Stimulated activated CD8-positive, alpha-beta memory T cell treated with anti-CD3 and anti-CD28 coated beads, Interleukin-15, amount 100 ng/mL, for 4 hours (primary cell): ENCODE results near the gene GALNT7.
A peak's percentile ranks its signal among the peaks of the same experiment; 100 is the strongest.
"Not testable (repeated sequence)": the region's sequence is repeated elsewhere in the genome, so short reads cannot be mapped to it uniquely, and the experiment has no call there.

Experiments
- DNase-seq, 2 donors: peaks; one replicate each; pipeline ENCODE4 v3.0.0-alpha.2; 2020; ENCODE audit warnings: low read depth in 2 of 2

GALNT7 gene

DNA sequence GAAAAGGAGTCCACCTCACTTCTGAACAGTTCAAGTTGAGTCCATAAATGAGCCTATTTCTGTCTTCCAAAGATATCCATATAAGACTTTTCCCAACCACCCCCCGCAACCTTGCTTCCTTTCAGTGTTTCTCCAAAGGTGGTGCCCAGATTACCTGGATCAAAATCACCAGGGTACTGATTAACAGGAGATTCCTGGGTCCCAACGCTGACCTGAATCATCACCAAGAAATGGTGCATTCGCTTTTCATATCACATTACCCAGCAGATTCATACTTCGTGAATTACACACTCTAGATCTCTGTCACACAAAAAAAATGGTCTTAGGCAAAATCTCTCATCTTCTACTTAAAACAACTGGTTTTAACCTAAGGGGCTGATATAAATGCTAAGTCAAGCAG lies 2.1 kb upstream of the GALNT7 start:
- DNase-seq: no peak

DNA sequence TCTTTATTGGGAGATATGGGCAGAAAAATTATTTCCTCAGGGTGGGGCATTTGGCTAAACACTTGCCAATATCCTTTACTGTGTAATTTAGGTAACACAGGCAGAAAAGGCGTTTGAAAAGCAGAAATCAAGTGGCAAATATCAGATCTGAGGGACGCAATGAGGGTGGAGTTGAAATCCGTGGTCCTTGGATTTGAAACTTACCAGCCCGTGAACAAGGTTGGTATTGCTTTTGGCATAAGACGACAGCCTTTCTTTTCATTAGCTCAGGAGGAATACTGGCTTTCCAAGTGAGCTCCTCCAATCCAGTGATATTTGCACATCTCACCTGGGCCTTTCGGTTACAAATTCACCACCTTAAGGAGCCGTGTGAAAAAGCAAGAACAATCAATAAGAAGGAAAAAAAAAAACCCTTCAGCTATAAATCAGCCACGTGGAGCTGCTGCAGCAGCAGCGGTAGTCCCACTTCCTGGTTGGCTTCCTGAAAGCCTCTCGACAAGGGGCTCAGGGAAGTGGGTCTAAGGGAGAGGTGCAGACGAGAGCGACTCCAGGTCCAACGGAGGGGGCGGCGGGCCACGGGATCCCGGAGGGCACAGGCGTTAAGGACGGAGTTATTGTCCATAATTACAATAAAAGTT lies 734 bp upstream of the GALNT7 start:
- DNase-seq: peak in 1 of 2 donors; percentile 1

DNA sequence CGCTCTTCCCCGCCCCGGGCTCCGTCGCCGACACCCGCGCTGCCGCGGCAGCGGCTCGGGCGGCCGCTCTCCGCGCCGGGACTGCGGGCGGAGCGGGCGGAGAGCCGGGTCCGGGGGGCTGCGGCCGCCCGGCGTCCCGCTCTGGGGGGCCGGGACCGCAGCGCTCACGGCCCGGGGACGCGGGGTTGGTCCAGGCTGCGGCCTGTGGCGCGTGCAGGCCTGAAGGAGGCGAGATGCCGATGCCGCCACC lies 492 bp downstream of the GALNT7 start:
- DNase-seq: no peak

DNA sequence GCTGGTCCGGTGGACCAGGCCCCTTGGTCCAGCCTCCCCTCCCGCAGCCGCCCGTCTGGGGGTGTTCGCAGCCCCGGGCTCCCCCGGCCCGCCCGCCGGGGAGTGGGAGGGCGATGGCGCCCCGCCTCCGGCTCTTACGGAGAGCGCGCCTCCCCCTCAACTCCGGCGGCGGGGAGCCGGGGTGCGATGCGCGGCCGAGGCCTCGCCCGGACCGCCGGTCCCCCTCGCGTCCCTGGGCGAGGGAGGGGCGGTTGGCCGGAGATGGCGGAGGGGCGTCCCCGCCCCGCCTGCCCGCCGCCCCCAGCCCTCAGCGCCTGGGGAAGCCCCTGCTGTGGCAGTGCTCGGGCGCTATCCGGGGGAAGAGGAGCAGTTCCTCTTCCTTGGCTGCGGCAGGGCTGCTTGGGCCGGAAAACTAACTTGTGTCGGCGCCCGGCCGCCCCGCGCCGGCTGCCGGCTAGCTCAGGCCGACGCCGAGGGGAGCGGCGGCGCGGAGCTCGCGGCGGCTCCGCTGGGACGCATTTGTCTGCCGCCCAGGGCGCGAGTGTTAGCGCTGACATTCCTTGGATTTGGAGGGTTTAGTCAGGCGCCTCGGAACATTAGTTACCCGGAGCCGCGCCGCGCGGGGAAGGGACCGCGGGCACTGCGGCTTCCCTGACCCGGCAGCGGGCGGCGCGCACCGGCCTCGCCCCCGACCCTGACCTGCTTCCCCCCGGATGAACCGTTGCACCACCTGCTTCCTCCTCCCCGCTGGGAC lies 994 bp downstream of the GALNT7 start:
- peak; percentile 22 to 48 for DNase-seq

DNA sequence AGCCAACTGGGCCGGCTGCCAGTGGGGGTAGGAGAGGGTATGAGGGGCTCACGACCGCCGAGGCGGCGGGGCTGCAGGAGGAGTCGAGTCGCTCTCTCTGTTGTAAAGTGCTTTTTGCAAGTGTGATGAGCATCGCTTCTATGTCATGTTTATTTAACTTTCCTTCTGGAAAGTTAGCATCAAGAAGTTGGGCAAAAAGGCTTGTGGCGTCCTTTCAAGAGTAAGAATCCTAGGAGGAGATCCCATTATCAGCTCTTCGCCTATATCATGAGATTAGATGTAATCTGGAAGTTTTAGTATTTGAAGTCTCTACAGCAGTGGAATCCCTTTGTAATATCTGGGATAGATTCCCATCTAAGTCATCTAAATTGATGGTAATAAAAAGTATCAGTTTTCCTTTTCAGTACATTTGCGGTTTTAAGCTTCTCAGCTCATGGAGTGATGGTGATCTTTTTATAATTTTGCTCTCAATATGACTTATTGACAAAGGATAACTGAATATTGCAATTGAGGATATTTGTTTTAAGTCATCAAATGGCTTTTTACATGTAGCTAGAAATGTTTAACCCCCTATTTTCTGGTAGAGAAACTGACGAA lies 1.7 kb downstream of the GALNT7 start:
- no peak for DNase-seq

DNA sequence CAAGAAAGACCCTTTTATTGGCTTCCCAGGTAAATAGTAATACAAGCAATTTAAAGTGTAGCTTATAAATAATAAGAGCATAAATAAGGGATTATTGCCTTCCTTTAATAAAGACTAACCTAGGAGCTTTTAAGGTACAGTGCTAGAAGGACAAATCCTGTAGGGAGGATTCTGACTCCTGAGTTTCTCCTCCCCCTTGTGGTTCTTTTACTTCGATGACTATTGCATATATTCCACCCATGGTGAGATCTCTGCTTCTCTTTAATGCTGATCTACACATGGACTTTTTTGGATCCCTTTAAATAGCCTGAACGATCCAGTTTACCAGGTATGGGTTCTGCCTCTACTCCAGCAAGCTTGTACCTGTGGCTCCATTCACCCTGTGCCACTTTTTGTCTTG lies 2.5 kb downstream of the GALNT7 start:
- DNase-seq: no peak

DNA sequence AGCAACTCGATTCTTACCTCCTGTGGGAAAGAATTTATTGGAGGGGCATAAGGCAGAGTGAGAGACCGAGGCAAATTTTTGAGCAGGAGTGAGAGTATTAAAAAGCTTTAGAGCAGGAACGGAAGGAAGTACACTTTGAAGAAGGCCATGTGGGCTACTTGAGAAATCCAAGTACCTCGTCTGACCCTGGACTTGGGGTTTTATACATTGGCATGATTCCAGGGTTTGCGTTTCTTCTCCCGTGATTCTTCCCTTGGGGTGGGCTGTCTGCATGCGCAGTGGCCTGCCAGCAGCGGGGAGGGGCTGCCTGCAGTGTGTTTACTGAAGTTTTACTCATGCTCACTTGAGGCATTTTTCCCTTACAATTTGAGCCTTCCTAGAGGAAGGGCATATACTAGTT lies 3.4 kb downstream of the GALNT7 start:
- DNase-seq: no peak

DNA sequence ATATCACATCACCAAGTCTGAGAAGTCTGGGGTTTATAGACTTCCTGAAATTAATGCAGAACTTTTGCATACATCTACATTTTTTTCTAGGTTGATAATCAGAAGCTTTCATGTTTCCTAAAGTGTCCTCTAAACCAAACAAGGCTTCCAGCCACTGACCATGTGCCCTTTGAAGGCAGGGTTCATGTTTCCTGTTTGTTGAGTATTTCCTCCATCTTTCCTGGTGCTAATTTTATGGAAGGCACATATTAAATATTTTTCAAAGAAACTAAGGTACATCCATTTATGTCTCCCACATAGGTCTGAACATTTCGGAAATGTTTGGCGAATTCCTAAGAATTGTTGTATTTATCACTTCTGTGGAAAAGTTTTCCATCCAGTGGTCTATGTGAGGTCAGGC lies 5.6 kb downstream of the GALNT7 start:
- no peak for DNase-seq

DNA sequence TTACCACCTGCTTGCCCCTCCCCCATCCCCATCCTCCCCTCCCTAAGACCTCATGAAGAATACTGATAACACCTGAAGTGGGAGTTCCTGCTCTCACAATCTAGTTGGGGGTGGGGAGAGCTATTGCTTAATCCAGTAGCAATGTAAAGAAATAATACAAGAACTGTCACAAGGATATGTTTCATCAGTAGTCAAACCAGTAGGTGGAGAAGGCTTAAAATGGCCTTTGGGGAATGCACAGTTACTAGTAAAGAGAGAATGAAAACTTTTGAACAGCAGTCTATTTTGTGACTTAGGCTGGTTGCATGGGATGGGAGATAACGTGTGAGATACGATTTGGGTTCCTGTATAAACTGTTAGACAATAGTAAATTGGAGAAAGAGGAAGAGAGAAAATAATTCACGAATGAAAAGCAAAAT lies 6.0 kb downstream of the GALNT7 start:
- DNase-seq: no peak

DNA sequence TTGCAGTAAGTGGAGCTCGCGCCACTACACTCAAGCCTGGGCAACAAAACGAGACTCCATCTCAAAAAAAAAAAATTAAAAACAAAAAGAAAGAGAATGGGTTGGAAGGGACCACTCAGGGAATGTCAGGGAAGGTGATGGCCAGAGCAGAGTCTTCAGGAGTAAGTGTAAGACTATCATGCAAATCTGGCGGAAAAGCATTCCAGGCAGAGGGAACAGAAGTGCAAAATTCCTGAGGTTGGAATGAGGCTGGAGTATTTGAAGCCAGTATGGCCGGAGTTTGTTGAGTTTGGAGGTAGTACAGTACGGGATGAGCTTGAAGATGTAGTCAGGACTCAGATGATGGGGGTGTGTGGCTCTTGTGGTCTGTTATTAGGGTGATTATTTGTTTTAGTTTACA lies 7.4 kb downstream of the GALNT7 start:
- no peak for DNase-seq

DNA sequence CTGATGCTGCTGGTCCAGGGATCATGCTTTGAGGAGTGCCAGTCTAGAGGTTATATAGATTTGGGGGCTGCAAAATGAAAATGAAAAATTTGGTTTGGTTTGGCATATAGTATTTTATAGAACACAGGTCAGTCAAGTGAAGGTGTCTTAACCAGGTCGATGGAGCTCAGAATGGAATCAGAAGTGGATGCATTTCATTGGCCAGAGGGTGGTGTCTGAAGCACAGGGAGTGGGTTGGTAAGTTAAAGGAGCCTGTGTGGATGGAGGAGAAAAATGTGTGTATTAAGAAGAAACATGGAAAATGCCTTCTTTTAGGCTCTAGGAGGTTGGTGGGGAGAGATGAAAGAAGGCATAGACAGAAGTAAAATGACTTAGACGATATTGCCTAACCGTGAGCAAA lies 8.6 kb downstream of the GALNT7 start:
- no peak for DNase-seq

DNA sequence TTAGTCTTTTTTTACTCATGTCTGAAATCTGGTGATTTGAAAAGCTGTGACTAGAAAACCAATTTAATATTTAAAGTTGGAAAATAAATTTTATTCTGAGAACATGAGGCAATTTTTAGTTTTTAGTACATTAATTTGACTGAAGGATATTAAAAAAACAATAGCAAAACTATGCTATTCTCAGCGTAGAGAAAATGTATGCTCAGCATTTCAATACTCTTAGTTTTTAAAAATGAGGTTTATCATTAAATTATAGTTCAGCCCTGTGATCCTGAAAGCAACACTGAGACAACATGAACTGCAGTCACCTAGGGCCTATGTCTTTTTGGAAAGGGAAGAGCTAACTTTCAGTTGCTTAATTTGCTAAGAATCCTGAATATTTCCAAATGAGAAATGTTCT lies 9.5 kb downstream of the GALNT7 start:
- no peak for DNase-seq

DNA sequence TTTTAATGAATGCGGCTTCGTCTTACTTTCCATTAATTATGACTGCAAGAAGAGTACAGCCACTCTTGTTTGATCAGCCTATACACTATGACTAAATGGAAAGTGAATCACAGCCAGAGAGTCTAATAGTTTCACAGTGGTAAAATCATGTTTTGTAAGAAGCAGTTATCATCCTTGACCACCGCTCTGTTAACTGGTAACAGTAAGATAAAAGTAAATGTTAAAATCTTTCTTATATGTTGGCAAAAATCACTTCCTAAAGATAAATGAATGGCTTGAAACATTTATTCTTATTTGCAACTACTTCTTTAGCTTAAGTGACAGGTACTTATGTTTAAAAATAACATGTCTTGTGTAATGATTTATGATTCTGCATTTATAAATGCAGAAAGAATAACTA lies 13.2 kb downstream of the GALNT7 start:
- no peak for DNase-seq

DNA sequence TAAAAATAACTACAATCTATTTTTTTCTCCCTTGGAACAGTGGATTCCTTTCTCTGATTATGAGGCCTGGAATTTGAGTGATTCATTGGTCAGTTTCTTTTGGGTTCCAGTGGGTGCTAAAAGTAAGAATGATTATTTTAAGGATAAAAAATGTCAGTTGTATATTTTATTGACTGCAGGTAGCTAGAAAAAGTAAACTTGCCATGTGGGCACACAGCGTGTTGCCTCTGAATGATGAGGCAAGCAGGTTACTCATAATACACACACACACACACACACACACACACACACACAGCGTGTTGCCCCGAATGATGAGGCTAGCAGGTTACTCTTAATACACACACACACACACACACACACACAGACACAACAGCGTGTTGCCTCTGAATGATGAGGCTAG lies 13.8 kb downstream of the GALNT7 start:
- DNase-seq: no peak

DNA sequence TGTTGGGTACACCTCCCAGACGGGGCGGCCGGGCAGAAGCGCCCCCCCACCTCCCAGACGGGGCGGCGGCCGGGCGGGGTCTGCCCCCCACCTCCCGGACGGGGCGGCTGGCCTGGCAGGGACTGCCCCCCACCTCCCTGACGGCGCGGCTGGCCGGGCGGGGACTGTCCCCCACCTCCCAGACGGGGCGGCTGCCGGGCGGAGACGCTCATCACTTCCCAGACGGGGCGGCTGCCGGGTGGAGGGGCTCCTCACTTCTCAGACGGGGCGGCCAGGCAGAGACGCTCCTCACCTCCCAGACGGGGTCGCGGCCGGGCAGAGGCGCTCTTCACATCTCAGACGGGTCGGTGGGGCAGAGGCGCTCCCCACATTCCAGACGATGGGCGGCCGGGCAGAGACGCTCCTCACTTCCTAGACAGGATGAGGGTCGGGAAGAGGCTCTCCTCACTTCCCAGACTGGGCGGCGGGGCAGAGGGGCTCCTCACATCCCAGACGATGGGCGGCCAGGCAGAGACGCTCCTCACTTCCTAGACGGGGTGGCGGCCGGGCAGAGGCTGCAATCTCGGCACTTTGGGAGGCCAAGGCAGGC lies 15.1 kb downstream of the GALNT7 start:
- DNase-seq: not testable (repeated sequence)

DNA sequence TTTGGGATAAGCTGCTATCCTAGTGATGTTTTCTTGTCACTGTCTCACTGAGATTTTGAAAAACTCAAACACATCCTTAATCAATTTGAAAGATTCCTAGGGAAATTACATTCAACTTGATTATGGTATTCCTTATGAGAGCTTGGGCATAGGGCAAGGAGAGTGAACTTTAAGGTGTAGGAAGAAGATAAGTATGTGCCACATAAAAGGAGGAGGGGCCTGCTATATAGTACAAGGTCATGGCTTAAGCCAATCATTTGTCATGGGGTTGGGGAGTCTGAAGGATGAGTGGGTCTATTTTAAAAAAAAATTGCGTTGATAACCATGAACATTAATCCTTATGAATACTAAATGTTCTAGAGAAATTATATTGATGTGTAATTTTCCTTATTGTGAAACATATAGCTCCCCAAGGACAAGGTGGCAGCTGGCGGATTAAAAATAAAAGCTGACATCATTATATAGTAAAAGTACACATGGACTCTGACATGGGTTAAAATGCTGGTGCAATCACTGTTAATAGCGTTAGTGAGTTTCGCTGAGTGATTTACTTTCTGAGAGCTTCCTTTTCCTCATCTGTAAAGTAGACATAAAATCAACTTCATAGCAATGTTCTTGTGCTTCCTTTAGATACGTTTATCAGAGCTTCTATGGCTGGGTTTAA lies 17.4 kb downstream of the GALNT7 start:
- DNase-seq: no peak

DNA sequence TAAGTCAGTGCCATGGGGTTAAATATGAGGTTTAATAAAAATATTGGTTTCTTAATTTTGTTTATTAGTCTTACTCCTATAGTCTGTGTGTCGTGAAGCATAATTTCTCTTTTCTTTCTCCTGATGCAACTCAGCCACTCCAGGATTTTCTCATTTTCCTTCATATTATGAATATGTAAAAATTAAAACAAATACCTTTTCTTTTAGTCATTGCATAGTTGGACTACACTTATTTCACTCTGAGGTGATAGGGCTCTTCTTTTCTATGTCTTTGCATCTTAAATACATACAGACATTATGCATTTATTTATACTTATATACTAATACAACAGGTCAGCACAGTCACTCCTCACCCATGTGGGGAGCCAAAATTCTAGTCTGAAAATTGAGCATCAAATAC lies 19.1 kb downstream of the GALNT7 start:
- no peak for DNase-seq

DNA sequence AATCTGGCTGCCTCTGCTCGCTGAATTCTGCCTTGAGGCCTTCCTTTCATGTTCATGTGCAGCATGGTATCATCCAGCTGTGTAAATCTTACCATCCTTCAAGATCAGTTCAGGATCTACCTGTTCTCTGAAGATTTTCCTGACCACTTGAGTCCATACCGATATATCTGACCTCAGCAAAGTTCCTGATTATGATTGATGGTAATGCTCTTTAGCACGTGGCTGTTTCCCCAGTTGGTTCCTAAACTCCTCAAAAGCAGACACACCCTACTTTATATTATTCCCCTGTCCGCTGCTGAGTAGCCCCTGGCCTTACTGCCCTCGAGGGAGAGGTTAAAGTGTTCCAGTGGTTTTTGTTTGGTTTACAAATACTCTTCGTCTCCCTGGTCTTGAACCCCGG lies 20.0 kb downstream of the GALNT7 start:
- DNase-seq: no peak

DNA sequence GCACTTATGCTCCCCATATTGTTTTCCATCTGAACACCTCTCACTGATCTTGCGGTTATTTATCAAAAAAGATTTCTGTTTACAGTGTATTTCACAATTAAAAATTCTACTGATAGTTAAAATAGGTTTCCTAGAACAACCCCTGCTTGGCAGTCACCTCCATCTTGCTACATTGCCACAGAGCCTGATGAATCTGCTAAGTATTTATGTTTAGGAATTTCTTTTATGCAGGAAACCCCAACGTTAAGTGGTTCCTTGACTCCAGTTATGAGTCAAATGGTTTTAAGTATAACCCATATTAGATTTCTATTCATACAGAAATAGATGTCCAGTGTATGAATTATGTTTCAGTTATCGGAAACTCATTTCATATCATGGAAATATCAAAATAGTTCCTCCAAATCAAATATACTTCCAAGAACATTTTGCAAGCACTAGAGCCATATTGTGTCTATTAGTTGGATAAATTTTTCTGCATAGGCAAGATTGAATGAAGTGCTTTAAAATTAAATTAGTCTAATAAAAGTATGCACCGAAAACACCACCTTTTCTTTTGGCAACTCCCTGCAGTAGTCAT lies 20.6 kb downstream of the GALNT7 start:
- no peak for DNase-seq

DNA sequence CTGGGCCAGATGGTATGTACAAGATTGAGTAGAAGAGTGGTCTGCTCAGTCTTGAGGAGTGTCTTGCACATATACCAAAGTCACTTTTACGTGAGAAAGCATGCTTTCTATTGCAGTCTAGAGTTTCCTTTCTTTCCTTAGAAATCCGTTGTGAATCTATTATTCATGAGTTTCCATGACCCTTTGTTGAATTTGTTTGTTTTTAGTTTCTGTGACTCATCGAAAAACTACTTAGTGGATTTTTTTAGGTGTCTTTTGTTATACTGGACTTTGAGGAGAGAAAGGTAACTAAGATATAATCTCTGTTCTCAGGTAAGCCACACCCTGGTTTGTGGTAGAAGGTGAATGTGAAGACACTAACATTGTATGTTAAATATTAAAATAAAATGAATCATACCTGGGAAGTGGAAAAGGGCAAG lies 23.0 kb downstream of the GALNT7 start:
- DNase-seq: no peak

DNA sequence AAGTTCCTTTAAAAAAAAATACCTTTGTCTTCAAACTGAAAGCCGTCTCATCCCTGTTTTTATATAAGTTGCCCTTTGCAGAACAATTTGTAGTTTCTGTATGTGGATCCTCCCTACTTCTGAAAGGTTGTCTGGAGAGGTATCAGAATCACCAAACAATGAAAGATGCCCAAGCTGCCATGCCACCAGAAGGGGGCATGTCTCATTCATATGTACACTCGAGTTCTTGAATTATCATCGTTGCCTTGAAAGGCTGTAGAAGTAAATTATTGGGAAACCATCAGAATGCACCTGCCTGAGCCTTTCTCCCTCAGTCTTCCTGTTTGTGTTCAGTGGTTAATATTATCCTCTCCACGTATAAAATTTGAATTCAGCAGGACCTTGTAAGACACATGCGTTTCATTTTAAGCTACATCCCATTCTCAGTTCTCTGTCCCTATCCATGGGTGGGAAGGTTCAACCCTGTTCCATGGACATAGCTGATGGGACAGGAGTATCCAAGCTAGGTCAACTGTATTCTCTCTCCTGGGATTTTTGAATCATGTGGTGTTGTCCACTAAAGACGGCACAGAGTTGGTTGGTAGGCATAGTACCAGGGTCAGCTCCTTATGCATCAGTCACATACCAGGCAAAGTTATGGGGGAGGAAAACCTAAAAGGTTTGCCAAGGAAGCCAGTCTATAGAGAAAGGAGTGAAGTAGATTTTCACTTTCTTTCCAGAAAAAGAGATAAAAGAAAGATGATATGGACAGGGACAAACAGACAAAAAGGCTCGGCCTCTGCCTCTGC lies 24.0 kb downstream of the GALNT7 start:
- DNase-seq: no peak

DNA sequence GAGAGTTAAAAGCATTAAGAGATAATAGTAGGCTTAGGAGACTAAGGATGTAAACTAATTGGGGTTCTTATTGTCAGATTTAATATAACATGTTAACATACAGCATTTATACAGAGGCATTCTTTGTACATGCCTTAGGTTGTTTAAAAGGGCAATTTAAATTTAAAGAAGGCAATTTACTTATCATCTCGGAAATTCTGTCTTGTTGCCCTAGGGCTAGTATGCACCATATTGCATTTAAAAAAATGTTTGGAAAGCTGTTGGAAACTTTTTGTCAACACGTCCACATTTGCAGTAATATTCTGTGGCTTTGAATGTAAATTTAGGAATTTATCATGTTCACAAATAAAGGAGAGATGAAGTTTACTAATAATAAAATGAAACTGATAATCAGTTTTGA lies 25.5 kb downstream of the GALNT7 start:
- no peak for DNase-seq
